SW480 (cell line): ENCODE results near the gene ACTR3.
"Not testable (repeated sequence)": the region's sequence is repeated elsewhere in the genome, so short reads cannot be mapped to it uniquely, and the experiment has no call there.

Experiments
- DNase-seq: peaks from one replicate; pipeline ENCODE4 v3.0.0-alpha.2; 2016; ENCODE audit warnings: low spot score

The ACTR3 gene

GRCh38 chr2:113905886-113906285 is 16.0 kb downstream of the ACTR3 start:
- DNase-seq: no peak

- no peak for DNase-seq
Measured at GRCh38 chr2:113906647-113907046, 16.8 kb downstream of the ACTR3 start.

- DNase-seq: no peak
Measured at GRCh38 chr2:113907297-113907696, 17.4 kb downstream of the ACTR3 start.

- no peak for DNase-seq
Measured at GRCh38 chr2:113910110-113910717, 20.3 kb downstream of the ACTR3 start.

GRCh38 chr2:113910967-113911678 is 21.2 kb downstream of the ACTR3 start:
- DNase-seq: no peak

- DNase-seq: no peak
Measured at GRCh38 chr2:113915082-113915819, 25.4 kb downstream of the ACTR3 start.

GRCh38 chr2:113918229-113918628 is 28.3 kb downstream of the ACTR3 start:
- no peak for DNase-seq

- no peak for DNase-seq
Measured at GRCh38 chr2:113920996-113921395, 31.1 kb downstream of the ACTR3 start.

- DNase-seq: no peak
Measured at GRCh38 chr2:113922335-113922734, 32.4 kb downstream of the ACTR3 start.

GRCh38 chr2:113922784-113923183 is 32.9 kb downstream of the ACTR3 start:
- DNase-seq: no peak

GRCh38 chr2:113925884-113926283 is 36.0 kb downstream of the ACTR3 start:
- DNase-seq: no peak

- no peak for DNase-seq
Measured at GRCh38 chr2:113926314-113926713, 36.4 kb downstream of the ACTR3 start.

- DNase-seq: no peak
Measured at GRCh38 chr2:113930448-113930847, 40.6 kb downstream of the ACTR3 start.

GRCh38 chr2:113937501-113937900 is 47.6 kb downstream of the ACTR3 start:
- DNase-seq: peak; percentile 29

- DNase-seq: no peak
Measured at GRCh38 chr2:113940891-113941290, 51.0 kb downstream of the ACTR3 start.

- not testable (repeated sequence) for DNase-seq
Measured at GRCh38 chr2:113945784-113946183, 55.9 kb downstream of the ACTR3 start.

- DNase-seq: not testable (repeated sequence)
Measured at GRCh38 chr2:113950906-113951305, 61.0 kb downstream of the ACTR3 start.

GRCh38 chr2:113961000-113961399 is 71.1 kb downstream of the ACTR3 start:
- DNase-seq: no peak

- no peak for DNase-seq
Measured at GRCh38 chr2:113962692-113963480, 73.0 kb downstream of the ACTR3 start.

- DNase-seq: no peak
Measured at GRCh38 chr2:113963965-113964364, 74.1 kb downstream of the ACTR3 start.

- DNase-seq: no peak
Measured at GRCh38 chr2:113964436-113964835, 74.5 kb downstream of the ACTR3 start.

- no peak for DNase-seq
Measured at GRCh38 chr2:113965228-113965627, 75.3 kb downstream of the ACTR3 start.
